A673 (cell line): ENCODE measurements around the gene FREM1.

Experiments
- EZH2 ChIP-seq: fragments of 200-600 bp; sonication (generic); IDR thresholded peaks from 2 replicates; pipeline ENCODE4 v1.6.1; 2017; ENCODE audit warnings: borderline replicate concordance, low read depth, mild to moderate bottlenecking, mixed read lengths, antibody characterized with exemption, low read length; ENCODE audit not compliant: poor library complexity, severe bottlenecking
- TF ChIP-seq, protein P1 (sequence below): fragments of 300-800, 200-600 bp; sonication (generic); conservative IDR thresholded peaks from 2 replicates; pipeline ENCODE4 v1.5.1; 2017; ENCODE audit warnings: low read depth, mild to moderate bottlenecking, antibody characterized with exemption, low read length, moderate library complexity, mixed read lengths

- TF ChIP-seq, protein P1, sequence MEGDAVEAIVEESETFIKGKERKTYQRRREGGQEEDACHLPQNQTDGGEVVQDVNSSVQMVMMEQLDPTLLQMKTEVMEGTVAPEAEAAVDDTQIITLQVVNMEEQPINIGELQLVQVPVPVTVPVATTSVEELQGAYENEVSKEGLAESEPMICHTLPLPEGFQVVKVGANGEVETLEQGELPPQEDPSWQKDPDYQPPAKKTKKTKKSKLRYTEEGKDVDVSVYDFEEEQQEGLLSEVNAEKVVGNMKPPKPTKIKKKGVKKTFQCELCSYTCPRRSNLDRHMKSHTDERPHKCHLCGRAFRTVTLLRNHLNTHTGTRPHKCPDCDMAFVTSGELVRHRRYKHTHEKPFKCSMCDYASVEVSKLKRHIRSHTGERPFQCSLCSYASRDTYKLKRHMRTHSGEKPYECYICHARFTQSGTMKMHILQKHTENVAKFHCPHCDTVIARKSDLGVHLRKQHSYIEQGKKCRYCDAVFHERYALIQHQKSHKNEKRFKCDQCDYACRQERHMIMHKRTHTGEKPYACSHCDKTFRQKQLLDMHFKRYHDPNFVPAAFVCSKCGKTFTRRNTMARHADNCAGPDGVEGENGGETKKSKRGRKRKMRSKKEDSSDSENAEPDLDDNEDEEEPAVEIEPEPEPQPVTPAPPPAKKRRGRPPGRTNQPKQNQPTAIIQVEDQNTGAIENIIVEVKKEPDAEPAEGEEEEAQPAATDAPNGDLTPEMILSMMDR, result no peak
- no peak for TF ChIP-seq EZH2
Measured at GRCh38 chr9:14891332-14891731, 18.9 kb downstream of the FREM1 start.
